K562 (cell line): ENCODE data around the gene SLC44A1. TPM values are rescaled to one million over a fixed set of nuclear protein-coding genes. Genes with fewer than 3 reads are reported as not detected.

ENCODE experiments used
- ARID2 ChIP-seq: fragments of 450-650 bp; IDR thresholded peaks from 2 replicates; pipeline ENCODE4 v1.6.1; 2017; ENCODE audit warnings: antibody characterized with exemption, mild to moderate bottlenecking
- BRD4 ChIP-seq: fragments of 200-600 bp; sonication (generic); IDR thresholded peaks from 2 replicates; pipeline ENCODE4 v1.6.1; 2017; ENCODE audit warnings: inconsistent platforms
- CBFA2T3 ChIP-seq: fragments of 450-650 bp; IDR thresholded peaks from 2 replicates; pipeline ENCODE4 v1.6.1; 2017
- ESRRB ChIP-seq: fragments of 250-450 bp; sonication (Bioruptor Pico); IDR thresholded peaks from 2 replicates; pipeline ENCODE4 v1.5.0; 2020; ENCODE audit warnings: mild to moderate bottlenecking, moderate library complexity, borderline replicate concordance
- KLF13 ChIP-seq: fragments of 450-650 bp; IDR thresholded peaks from 2 replicates; pipeline ENCODE4 v1.6.1; 2016; ENCODE audit warnings: missing genetic modification characterization, low read depth, mild to moderate bottlenecking, missing compliant biosample characterization, moderate library complexity, borderline replicate concordance
- NCOA6 ChIP-seq: fragments of 450-650 bp; IDR thresholded peaks from 2 replicates; pipeline ENCODE4 v1.6.1; 2017; ENCODE audit warnings: mild to moderate bottlenecking
- NONO ChIP-seq, 2 experiments: fragments of 200-400 bp in 1 of 2; fragments of 450-650 bp in 1 of 2; formaldehyde crosslinking in 1 of 2; IDR thresholded peaks; 2 replicates each; pipeline ENCODE4 v1.6.1; 2017; ENCODE audit warnings: low read depth in 2 of 2, mild to moderate bottlenecking in 2 of 2, moderate library complexity in 2 of 2, low read length in 1 of 2
- SMC3 ChIP-seq: conservative IDR thresholded peaks from 2 replicates; pipeline ENCODE4 v1.6.1; 2011; ENCODE audit warnings: low read depth, low read length, improper control_type of control experiment; ENCODE audit not compliant: insufficient read depth
- TCFL5 ChIP-seq: fragments of 250-450 bp; sonication (Bioruptor Pico); conservative IDR thresholded peaks from 2 replicates; pipeline ENCODE4 v1.6.1; 2021; ENCODE audit warnings: mild to moderate bottlenecking, moderate library complexity, matching md5 sums
- XRCC5 ChIP-seq: fragments of 200-400 bp; formaldehyde crosslinking; IDR thresholded peaks from 2 replicates; pipeline ENCODE4 v1.6.1; 2017; ENCODE audit warnings: low read depth, mild to moderate bottlenecking, low read length
- ZNF197 ChIP-seq: fragments of 200-800 bp; sonication (Bioruptor generic); IDR thresholded peaks from 2 replicates; pipeline ENCODE4 v1.6.1; 2016; ENCODE audit warnings: low read depth, missing genetic modification characterization, missing compliant biosample characterization
- ZNF354B ChIP-seq: fragments of 250-450 bp; sonication (Bioruptor Pico); IDR thresholded peaks from 2 replicates; pipeline ENCODE4 v1.4.0; 2020
- polyA plus RNA-seq, 8 experiments: library from polyadenylated mRNA; depleted of rRNA in 4 of 8; stranded (reverse) in 5 of 8; unstranded in 3 of 8; fragments of >200 nt; fragmentation: Nextera tagmentation in 2 of 8; fragmentation: Illumina TruSeq in 1 of 8; extraction: Ambion mirVana in 2 of 8; extraction: Trizol in 1 of 8; gene quantifications; 2 replicates each; pipeline versions ENCODE4 v1.2.1 to v1.2.3, GENCODE V29; 2011 to 2014; ENCODE audit warnings: inconsistent platforms in 1 of 8, missing spikeins in 1 of 8
- total RNA-seq, 7 experiments: library from RNA; depleted of rRNA in 6 of 7; stranded (reverse); fragments of >200 nt in 6 of 7; fragmentation: Illumina TruSeq in 2 of 7; extraction: Trizol in 2 of 7; gene quantifications; 2 replicates each; pipeline versions ENCODE4 v1.2.1 to v1.2.3, GENCODE V29; 2011 to 2021; ENCODE audit warnings: low replicate concordance in 1 of 7
- TF ChIP-seq, protein P1 (sequence below): IDR thresholded peaks from 3 replicates; pipeline ENCODE4 v1.6.1; 2011; ENCODE audit warnings: borderline replicate concordance, mild to moderate bottlenecking, moderate library complexity; ENCODE audit not compliant: insufficient read length; ENCODE audit errors: extremely low read depth
- TF ChIP-seq, protein P2 (sequence below): fragments of 450-650 bp; IDR thresholded peaks from 2 replicates; pipeline ENCODE4 v1.6.1; 2016; ENCODE audit warnings: mild to moderate bottlenecking, moderate library complexity

Gene SLC44A1
- total and polyA plus RNA-seq, 9 of the 15 experiments (the other 6 are each of a cell fraction or from before 2014, with no cell fraction given) = 0.11 to 0.59 (median 0.30) TPM

- TF ChIP-seq ESRRB (CRISPR knock-in tag) (no peak), BRD4 (0 out of 2 replicates have a peak, but pooled peaks have one; percentile 44), KLF13 (tag) (peak; percentile 77; the same call in 1 of the 2 replicates), CBFA2T3 (no peak), ZNF197 (peak; percentile 68; the same call in 1 of the 2 replicates), ZNF354B (CRISPR knock-in tag) (no peak), XRCC5 (peak; percentile 95), NONO (IDR thresholded peaks at IDR 0.05; ENCODE audit: low read depth in 2 of 2, low read length in 1 of 2) (no peak; a peak in 2 of 4 replicates), TCFL5 (CRISPR knock-in tag) (no peak), ARID2 (no peak), SMC3 (no peak), NCOA6 (peak; percentile 93)
- TF ChIP-seq, protein P1, sequence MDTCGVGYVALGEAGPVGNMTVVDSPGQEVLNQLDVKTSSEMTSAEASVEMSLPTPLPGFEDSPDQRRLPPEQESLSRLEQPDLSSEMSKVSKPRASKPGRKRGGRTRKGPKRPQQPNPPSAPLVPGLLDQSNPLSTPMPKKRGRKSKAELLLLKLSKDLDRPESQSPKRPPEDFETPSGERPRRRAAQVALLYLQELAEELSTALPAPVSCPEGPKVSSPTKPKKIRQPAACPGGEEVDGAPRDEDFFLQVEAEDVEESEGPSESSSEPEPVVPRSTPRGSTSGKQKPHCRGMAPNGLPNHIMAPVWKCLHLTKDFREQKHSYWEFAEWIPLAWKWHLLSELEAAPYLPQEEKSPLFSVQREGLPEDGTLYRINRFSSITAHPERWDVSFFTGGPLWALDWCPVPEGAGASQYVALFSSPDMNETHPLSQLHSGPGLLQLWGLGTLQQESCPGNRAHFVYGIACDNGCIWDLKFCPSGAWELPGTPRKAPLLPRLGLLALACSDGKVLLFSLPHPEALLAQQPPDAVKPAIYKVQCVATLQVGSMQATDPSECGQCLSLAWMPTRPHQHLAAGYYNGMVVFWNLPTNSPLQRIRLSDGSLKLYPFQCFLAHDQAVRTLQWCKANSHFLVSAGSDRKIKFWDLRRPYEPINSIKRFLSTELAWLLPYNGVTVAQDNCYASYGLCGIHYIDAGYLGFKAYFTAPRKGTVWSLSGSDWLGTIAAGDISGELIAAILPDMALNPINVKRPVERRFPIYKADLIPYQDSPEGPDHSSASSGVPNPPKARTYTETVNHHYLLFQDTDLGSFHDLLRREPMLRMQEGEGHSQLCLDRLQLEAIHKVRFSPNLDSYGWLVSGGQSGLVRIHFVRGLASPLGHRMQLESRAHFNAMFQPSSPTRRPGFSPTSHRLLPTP = no peak
- TF ChIP-seq, protein P2, sequence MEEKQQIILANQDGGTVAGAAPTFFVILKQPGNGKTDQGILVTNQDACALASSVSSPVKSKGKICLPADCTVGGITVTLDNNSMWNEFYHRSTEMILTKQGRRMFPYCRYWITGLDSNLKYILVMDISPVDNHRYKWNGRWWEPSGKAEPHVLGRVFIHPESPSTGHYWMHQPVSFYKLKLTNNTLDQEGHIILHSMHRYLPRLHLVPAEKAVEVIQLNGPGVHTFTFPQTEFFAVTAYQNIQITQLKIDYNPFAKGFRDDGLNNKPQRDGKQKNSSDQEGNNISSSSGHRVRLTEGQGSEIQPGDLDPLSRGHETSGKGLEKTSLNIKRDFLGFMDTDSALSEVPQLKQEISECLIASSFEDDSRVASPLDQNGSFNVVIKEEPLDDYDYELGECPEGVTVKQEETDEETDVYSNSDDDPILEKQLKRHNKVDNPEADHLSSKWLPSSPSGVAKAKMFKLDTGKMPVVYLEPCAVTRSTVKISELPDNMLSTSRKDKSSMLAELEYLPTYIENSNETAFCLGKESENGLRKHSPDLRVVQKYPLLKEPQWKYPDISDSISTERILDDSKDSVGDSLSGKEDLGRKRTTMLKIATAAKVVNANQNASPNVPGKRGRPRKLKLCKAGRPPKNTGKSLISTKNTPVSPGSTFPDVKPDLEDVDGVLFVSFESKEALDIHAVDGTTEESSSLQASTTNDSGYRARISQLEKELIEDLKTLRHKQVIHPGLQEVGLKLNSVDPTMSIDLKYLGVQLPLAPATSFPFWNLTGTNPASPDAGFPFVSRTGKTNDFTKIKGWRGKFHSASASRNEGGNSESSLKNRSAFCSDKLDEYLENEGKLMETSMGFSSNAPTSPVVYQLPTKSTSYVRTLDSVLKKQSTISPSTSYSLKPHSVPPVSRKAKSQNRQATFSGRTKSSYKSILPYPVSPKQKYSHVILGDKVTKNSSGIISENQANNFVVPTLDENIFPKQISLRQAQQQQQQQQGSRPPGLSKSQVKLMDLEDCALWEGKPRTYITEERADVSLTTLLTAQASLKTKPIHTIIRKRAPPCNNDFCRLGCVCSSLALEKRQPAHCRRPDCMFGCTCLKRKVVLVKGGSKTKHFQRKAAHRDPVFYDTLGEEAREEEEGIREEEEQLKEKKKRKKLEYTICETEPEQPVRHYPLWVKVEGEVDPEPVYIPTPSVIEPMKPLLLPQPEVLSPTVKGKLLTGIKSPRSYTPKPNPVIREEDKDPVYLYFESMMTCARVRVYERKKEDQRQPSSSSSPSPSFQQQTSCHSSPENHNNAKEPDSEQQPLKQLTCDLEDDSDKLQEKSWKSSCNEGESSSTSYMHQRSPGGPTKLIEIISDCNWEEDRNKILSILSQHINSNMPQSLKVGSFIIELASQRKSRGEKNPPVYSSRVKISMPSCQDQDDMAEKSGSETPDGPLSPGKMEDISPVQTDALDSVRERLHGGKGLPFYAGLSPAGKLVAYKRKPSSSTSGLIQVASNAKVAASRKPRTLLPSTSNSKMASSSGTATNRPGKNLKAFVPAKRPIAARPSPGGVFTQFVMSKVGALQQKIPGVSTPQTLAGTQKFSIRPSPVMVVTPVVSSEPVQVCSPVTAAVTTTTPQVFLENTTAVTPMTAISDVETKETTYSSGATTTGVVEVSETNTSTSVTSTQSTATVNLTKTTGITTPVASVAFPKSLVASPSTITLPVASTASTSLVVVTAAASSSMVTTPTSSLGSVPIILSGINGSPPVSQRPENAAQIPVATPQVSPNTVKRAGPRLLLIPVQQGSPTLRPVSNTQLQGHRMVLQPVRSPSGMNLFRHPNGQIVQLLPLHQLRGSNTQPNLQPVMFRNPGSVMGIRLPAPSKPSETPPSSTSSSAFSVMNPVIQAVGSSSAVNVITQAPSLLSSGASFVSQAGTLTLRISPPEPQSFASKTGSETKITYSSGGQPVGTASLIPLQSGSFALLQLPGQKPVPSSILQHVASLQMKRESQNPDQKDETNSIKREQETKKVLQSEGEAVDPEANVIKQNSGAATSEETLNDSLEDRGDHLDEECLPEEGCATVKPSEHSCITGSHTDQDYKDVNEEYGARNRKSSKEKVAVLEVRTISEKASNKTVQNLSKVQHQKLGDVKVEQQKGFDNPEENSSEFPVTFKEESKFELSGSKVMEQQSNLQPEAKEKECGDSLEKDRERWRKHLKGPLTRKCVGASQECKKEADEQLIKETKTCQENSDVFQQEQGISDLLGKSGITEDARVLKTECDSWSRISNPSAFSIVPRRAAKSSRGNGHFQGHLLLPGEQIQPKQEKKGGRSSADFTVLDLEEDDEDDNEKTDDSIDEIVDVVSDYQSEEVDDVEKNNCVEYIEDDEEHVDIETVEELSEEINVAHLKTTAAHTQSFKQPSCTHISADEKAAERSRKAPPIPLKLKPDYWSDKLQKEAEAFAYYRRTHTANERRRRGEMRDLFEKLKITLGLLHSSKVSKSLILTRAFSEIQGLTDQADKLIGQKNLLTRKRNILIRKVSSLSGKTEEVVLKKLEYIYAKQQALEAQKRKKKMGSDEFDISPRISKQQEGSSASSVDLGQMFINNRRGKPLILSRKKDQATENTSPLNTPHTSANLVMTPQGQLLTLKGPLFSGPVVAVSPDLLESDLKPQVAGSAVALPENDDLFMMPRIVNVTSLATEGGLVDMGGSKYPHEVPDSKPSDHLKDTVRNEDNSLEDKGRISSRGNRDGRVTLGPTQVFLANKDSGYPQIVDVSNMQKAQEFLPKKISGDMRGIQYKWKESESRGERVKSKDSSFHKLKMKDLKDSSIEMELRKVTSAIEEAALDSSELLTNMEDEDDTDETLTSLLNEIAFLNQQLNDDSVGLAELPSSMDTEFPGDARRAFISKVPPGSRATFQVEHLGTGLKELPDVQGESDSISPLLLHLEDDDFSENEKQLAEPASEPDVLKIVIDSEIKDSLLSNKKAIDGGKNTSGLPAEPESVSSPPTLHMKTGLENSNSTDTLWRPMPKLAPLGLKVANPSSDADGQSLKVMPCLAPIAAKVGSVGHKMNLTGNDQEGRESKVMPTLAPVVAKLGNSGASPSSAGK = peak; percentile 94
Measured at GRCh38 chr9:105244003-105244733, at the start of gene SLC44A1 (continued).
